Subcutaneous adipose tissue (tissue), 4 donors: Measurements from ENCODE around the gene SOX2. TPM values are rescaled to one million over a fixed set of nuclear protein-coding genes. Genes with fewer than 3 reads are reported as not detected.

ENCODE experiments used
- total RNA-seq, 4 donors: library from RNA; depleted of rRNA; stranded (reverse); fragments of >200 nt; gene quantifications; one replicate each; pipeline ENCODE4 v1.1.0, GENCODE V29; 2016
- TF ChIP-seq, protein P1 (sequence below): fragments of 450-650 bp; IDR thresholded peaks from one replicate; pipeline ENCODE4 v1.5.1; 2016; ENCODE audit warnings: low read depth, mild to moderate bottlenecking, control low read depth, antibody characterized with exemption, moderate library complexity

SOX2 gene
- total RNA-seq, 4 donors from 2014 or later: 0.38 TPM; not detected in 3

DNA sequence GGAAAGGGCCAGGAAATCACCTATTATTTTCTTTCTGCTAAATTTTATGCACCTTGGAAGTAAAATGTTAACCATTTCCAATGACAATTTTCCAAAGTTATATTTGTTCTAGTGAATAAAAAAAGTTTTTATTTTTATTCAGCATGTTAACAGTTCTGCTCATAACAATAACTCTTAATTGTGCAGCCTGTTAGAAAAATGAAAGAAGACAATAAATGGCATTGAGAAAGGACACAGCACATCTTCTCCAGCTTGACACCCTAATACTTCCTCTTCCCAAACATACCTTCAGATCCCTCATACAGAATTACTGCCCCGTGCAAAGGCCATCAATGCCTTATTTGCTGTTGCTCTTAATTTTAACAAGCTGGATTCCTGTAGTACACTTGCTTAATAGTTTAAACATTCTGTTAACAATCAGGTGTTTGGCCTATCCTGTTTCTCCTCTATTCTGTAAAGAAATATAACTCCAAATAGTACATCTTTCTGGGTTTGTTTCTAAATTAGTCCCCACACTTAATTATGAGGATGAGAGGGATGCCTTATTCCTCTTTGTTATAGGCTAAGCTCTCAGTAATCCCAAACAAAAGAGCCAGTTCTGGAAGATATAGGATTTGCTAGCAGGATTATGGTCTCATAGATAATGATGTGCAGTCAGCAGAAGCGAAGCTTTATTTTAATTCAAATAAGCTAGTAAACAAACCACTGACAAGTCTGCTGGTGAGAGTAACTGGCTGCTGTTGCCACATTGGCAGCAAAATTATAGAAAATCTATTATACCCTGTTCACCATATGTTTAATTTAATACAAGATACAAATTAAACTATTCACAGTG lies 19.2 kb upstream of the SOX2 start:
- TF ChIP-seq, protein P1, sequence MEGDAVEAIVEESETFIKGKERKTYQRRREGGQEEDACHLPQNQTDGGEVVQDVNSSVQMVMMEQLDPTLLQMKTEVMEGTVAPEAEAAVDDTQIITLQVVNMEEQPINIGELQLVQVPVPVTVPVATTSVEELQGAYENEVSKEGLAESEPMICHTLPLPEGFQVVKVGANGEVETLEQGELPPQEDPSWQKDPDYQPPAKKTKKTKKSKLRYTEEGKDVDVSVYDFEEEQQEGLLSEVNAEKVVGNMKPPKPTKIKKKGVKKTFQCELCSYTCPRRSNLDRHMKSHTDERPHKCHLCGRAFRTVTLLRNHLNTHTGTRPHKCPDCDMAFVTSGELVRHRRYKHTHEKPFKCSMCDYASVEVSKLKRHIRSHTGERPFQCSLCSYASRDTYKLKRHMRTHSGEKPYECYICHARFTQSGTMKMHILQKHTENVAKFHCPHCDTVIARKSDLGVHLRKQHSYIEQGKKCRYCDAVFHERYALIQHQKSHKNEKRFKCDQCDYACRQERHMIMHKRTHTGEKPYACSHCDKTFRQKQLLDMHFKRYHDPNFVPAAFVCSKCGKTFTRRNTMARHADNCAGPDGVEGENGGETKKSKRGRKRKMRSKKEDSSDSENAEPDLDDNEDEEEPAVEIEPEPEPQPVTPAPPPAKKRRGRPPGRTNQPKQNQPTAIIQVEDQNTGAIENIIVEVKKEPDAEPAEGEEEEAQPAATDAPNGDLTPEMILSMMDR: no peak

DNA sequence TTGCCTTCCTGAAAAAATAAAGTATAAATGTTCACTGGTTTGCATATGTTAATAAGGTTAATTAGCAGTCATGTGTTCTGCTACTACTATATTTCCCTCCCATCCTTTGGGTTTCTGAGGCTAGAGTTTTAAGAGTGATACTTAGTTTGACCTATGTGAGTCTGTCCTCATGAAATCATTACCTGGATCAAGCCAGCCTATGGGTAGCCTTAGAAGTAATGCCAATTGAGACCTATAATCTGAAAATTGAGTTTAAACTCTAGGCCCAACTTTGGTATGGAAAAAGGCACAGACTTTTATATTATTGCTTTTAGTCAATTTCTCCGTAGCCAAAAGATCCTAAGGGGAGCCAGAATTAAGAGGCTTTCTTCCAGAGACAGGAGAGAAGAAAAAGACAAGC lies 18.4 kb upstream of the SOX2 start:
- TF ChIP-seq, protein P1: no peak

DNA sequence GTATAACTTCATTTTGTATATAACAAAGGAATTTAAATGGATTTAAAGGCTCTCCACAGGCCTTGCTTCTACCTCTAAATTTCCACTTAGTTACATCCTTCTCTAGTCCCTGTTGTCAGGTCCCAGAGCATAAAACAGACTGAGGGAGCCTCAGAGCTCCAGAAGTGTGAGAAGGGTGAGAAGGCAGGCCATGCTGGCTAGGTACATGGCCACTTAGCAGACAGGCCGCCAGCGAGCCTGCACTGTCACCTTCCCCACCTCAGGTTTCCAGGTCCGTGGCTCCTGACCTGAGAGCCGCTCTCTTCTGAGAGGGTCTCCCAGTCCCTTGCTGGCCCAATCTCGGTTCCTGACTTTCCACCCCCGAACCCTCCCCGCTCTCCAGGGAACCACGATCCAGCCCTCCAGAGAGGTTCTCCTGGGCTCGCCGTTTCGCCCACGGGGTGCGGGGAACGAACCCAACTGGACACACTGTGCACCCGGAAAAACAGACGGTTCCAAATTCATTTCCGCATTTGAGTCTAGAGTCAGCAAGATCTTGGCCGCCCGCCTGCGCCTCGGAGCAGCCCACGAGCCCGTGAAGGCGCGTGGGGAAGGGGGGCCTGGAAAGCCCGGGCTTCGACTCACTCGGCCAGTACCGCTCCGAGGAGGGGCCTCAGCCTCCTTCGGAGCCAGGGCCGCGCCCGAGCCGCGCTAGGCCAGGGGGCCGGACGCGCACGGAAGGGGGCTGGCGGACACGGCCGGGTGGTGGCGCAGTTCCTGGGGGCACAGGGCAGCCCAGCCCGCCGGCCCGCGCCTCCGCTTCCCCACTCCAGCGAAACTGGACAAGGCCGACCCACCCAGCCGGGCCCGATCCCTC lies 16.7 kb upstream of the SOX2 start:
- TF ChIP-seq, protein P1: no peak

DNA sequence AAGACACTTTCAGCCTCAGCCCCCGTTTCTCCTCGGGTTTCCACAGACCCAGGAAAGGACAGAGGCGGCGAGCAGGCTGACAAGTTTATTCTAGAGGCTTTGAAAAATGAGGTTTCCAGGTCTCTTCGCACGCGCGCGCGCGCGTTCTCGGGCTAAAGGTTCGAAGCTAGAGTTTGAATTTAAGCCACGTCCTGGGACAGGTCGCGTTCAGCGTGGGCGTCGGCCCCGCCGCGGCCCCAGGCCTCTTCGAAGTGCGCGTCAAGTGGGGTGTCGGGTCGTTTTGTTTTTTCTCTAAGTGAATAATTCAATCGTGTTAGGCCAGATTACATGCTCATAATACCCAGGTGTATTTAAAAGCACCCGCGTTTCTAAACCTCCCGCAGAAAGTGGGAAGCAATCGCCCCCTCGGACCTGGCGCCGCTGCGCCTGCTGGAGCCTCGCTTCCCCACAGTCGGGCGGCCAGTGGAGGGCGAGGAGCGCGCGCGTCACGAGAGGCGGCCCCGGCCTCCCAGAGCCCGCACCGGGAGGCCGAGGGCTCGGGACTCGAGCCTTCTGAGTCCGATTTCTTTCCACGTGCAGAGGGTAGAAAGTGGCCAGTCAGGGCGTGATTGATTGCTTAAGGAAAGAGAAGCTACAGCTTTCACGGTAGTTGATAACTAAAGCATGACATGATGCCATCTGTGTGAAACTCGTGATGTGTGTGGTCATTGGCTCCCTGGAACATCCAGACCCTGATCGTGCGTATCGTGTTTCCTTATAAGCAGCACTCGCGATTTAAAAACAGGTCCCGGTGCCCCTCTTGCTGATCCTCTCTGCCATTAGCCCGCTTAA lies 15.8 kb upstream of the SOX2 start:
- TF ChIP-seq, protein P1: no peak

GRCh38 chr3:181696626-181697230 lies 15.0 kb upstream of the SOX2 start:
- TF ChIP-seq, protein P1: no peak

- TF ChIP-seq, protein P1: no peak
Measured at GRCh38 chr3:181698263-181698954, 13.3 kb upstream of the SOX2 start.
